ENCODE measurements around the gene UTP14A. TPM values are rescaled to one million over a fixed set of nuclear protein-coding genes. Genes with fewer than 3 reads are reported as not detected.

UTP14A gene
- total and polyA plus RNA-seq, 2 experiments from 2014 or later, result 14.6 to 18.5 TPM

GRCh38 chrX:129957241-129958082, 51.5 kb downstream of the UTP14A start (continued):
- TF ChIP-seq ZNF462 (CRISPR knock-in tag; IDR thresholded peaks at IDR 0.05), result no peak
- no peak for TF ChIP-seq ETS1 (IDR thresholded peaks at IDR 0.05)
- TF ChIP-seq NANOG (IDR thresholded peaks at IDR 0.05; ENCODE audit: borderline replicate concordance), result no peak
- TF ChIP-seq REST (IDR thresholded peaks at IDR 0.05; ENCODE audit: unreplicated experiment), result no peak
- no peak for TF ChIP-seq STAT1 (IDR thresholded peaks at IDR 0.05; ENCODE audit: unreplicated experiment)
- no peak for TF ChIP-seq EZH2phosphoT487 (IDR thresholded peaks at IDR 0.05; ENCODE audit: unreplicated experiment)
- no peak for TF ChIP-seq CREB1 (CRISPR knock-in tag; IDR thresholded peaks at IDR 0.05; ENCODE audit: low read depth)
- TF ChIP-seq EZH2 (IDR thresholded peaks at IDR 0.05; ENCODE audit: low read depth, unreplicated experiment), result no peak
- no peak for TF ChIP-seq ZNF114 (CRISPR knock-in tag; IDR thresholded peaks at IDR 0.05)
